ENCODE measurements around the gene RBM44.
A peak's percentile ranks its signal among the peaks of the same experiment; 100 is the strongest.
"Not testable (repeated sequence)": the region's sequence is repeated elsewhere in the genome, so short reads cannot be mapped to it uniquely, and the experiment has no call there.

Gene RBM44

GRCh38 chr2:237779521-237779920 is 19.1 kb upstream of the RBM44 start:
- no peak for DNase-seq

- no peak for DNase-seq
These were observed 16.4 kb upstream of the RBM44 start for GRCh38 chr2:237782181-237782580.

- not testable (repeated sequence) for DNase-seq
These were observed 14.9 kb upstream of the RBM44 start for GRCh38 chr2:237783678-237784077.

GRCh38 chr2:237786936-237787335 is 11.6 kb upstream of the RBM44 start:
- no peak for DNase-seq

GRCh38 chr2:237790353-237790752 is 8.2 kb upstream of the RBM44 start:
- DNase-seq = peak; percentile 52

GRCh38 chr2:237791977-237792727 is 6.4 kb upstream of the RBM44 start:
- peak; percentile 8 for DNase-seq

GRCh38 chr2:237797253-237797652 is 1.3 kb upstream of the RBM44 start:
- no peak for DNase-seq

GRCh38 chr2:237799060-237799428 is 465 bp downstream of the RBM44 start:
- DNase-seq = no peak

GRCh38 chr2:237801466-237801865 is 2.9 kb downstream of the RBM44 start:
- no peak for DNase-seq

- DNase-seq = peak; percentile 59
These were observed 7.8 kb downstream of the RBM44 start for GRCh38 chr2:237806334-237806733.

GRCh38 chr2:237815637-237816036 is 17.1 kb downstream of the RBM44 start:
- no peak for DNase-seq

GRCh38 chr2:237816531-237816930 is 18.0 kb downstream of the RBM44 start:
- DNase-seq = no peak

- DNase-seq = peak; percentile 54
These were observed 19.5 kb downstream of the RBM44 start for GRCh38 chr2:237818066-237818473.

- DNase-seq = peak; percentile 3
These were observed 20.7 kb downstream of the RBM44 start for GRCh38 chr2:237819231-237819630.

- DNase-seq = no peak
These were observed 21.8 kb downstream of the RBM44 start for GRCh38 chr2:237820421-237820820.

- DNase-seq = no peak
These were observed 25.0 kb downstream of the RBM44 start for GRCh38 chr2:237823544-237823943.

- DNase-seq = no peak
These were observed 25.5 kb downstream of the RBM44 start for GRCh38 chr2:237824085-237824484.

- no peak for DNase-seq
These were observed 28.9 kb downstream of the RBM44 start for GRCh38 chr2:237827421-237827987.

- no peak for DNase-seq
These were observed 31.9 kb downstream of the RBM44 start for GRCh38 chr2:237830522-237830921.

GRCh38 chr2:237833546-237833945 is 35.0 kb downstream of the RBM44 start:
- DNase-seq = peak; percentile 69

- DNase-seq = no peak
These were observed 36.8 kb downstream of the RBM44 start for GRCh38 chr2:237835372-237835771.

- DNase-seq = no peak
These were observed 42.5 kb downstream of the RBM44 start for GRCh38 chr2:237841051-237841450.

GRCh38 chr2:237848940-237849339 is 50.4 kb downstream of the RBM44 start:
- DNase-seq = not testable (repeated sequence)

- no peak for DNase-seq
These were observed 55.7 kb downstream of the RBM44 start for GRCh38 chr2:237854295-237854694.

- no peak for DNase-seq
These were observed 59.2 kb downstream of the RBM44 start for GRCh38 chr2:237857791-237858190.
